ENCODE results near the gene XXYLT1. TPM values are rescaled to one million over a fixed set of nuclear protein-coding genes. Genes with fewer than 3 reads are reported as not detected.

The XXYLT1 gene
- total and polyA plus RNA-seq, 2 of the 8 experiments (the other 6 are each of a cell fraction or from before 2014, with no cell fraction given), result 18.9 to 23.8 TPM

DNA sequence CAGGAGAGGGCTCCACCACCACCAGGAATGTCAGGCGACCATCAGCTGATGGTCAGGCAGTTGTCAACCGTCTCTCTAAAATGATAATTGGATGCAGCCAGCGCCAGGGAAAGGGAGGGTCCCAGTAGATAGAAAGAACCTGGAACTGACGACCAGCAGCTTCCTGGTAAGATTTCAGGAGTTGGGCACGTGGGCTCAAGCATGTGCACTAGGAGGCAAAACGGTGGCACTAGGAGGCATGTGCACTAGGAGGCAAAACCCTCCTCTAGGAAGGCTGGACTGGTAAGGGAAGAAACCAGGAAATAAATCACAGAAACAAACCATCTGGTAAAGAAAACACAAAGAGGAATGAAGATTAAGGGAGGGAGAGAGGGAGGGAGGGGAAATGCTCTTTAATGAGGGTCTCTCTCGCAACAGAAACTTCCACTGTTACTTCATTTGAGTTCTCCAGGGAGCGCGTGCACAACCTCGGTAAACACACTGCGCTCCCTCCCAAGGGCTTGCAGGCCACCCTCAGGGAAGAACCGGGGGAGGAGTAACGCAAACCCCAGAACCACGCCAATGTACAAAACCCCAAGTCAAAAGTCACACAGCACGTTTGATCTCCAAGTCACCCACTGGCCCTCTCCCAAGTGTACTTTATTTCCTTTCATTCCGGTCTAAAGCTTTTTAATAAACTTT lies 116.7 kb downstream of the XXYLT1 start:
- WGBS, 2 experiments (ENCODE audit: extremely low coverage in 1 of 2, insufficient coverage in 1 of 2, insufficient read length in 1 of 2, insufficient replicate concordance in 2 of 2, low coverage in 1 of 2, low lambda C conversion rate in 2 of 2, missing lambda C conversion rate in 1 of 2), result 73% methylated on average over 16 of the region's 16 CpGs; no CpG with 5 or more reads in 1 of the 2 experiments
- Histone ChIP-seq H3K27ac (ENCODE audit: low read depth, low read length) (no peak overlapping the region), H2BK120ac (replicated peaks; ENCODE audit: low read depth, low read length) (no peak overlapping the region), H3K4me2 (ENCODE audit: insufficient read depth in 1 of 2, low read depth in 2 of 2, low read length in 2 of 2) (peak overlapping the region; percentile 24 to 28; a peak in 3 of 4 replicates), H3K4me3 (ENCODE audit: extremely low read depth in 1 of 4, insufficient read depth in 2 of 4, low read depth in 3 of 4, low read length in 4 of 4) (no peak overlapping the region), H3K4me1 (replicated peaks in 1 of 4; ENCODE audit: control insufficient read depth in 3 of 4, insufficient read depth in 4 of 4, low read length in 3 of 4) (peaks cover 18 to 50% (median 32%) of the 10 kb centered on the region in 4 experiments), H3K9me3 (ENCODE audit: insufficient read depth in 2 of 2, low read depth in 1 of 2, low read length in 1 of 2) (no peaks in the 10 kb centered on the region), H3K56ac (replicated peaks; ENCODE audit: insufficient read length, low read depth, low read length) (no peak overlapping the region), H3K27me3 (replicated peaks in 1 of 4; ENCODE audit: control insufficient read depth in 3 of 4, extremely low read depth in 1 of 4, insufficient read depth in 3 of 4, low read length in 3 of 4) (no peaks in the 10 kb centered on the region), H2BK5ac (ENCODE audit: low read depth, low read length) (peak overlapping the region; percentile 36; the same call in 1 of the 2 replicates), H3K4ac (replicated peaks; ENCODE audit: insufficient read length, low read depth, low read length) (no peak overlapping the region), H3K79me2 (ENCODE audit: control insufficient read depth in 1 of 2, insufficient read depth in 2 of 2, low read length in 2 of 2) (peaks cover 0 to 6% of the 10 kb centered on the region in 2 experiments; a peak in 2 of 4 replicates), H3K79me1 (ENCODE audit: low read depth, low read length) (peaks cover 4% of the 10 kb centered on the region; the same call in 1 of the 2 replicates), H3K18ac (ENCODE audit: extremely low read depth, low read length) (peak overlapping the region; percentile 2; the same call in 1 of the 2 replicates), H2AFZ (ENCODE audit: low read length) (no peak overlapping the region), H3K23me2 (ENCODE audit: low read depth, low read length) (peaks cover 4% of the 10 kb centered on the region; the same call in 1 of the 2 replicates), H2BK12ac (ENCODE audit: low read depth, low read length) (peak overlapping the region; percentile 76; the same call in 1 of the 2 replicates), H4K20me1 (replicated peaks in 1 of 2; ENCODE audit: control insufficient read depth in 1 of 2, insufficient read depth in 2 of 2, low read length in 2 of 2) (no peaks in the 10 kb centered on the region), H3K23ac (ENCODE audit: insufficient read length) (no peak overlapping the region), H3K9ac (replicated peaks in 1 of 4; ENCODE audit: extremely low read depth in 1 of 4, low read depth in 3 of 4, low read length in 3 of 4) (no peak overlapping the region), H4K8ac (ENCODE audit: extremely low read depth, insufficient read depth, low read length) (no peak overlapping the region), H4K91ac (replicated peaks; ENCODE audit: insufficient read length, low read length) (peak overlapping the region; percentile 34), H3K14ac (ENCODE audit: insufficient read length) (no peak overlapping the region), H4K5ac (ENCODE audit: insufficient read length, low read depth, low read length) (no peak overlapping the region), H2AK5ac (ENCODE audit: low read depth, low read length) (no peak overlapping the region), H2BK15ac (ENCODE audit: low read length) (peak overlapping the region; percentile 67; the same call in 1 of the 2 replicates), H3K36me3 (ENCODE audit: control insufficient read depth in 2 of 4, insufficient read depth in 4 of 4, low read length in 3 of 4) (no peaks in the 10 kb centered on the region), H2BK20ac (ENCODE audit: low read length) (no peak overlapping the region; the same call in 1 of the 2 replicates)
- FAIRE-seq (no peak), DNase-seq (ENCODE audit: low read depth in 1 of 2, low spot score in 2 of 2) (no peak)
- POLR2A ChIA-PET (ENCODE audit: partially characterized antibody), result interaction anchor here (1.0 to 1.2 kb wide), 3 partner anchors 14 to 467 kb away, joined by 3 to 4 read pairs (median 3); no protein-coding TSS in a partner anchor
- CTCF ChIA-PET (ENCODE audit: partially characterized antibody), result interaction anchor here (0.7 to 1.8 kb wide), 11 partner anchors 21 to 120 kb away, joined by 3 to 5 read pairs (median 3); no protein-coding TSS in a partner anchor
- TF ChIP-seq POLR2AphosphoS5 (IDR thresholded peaks at IDR 0.05; ENCODE audit: low read depth, low read length) (no peak), SUZ12 (IDR thresholded peaks at IDR 0.05; ENCODE audit: low read length) (no peak), CBX5 (IDR thresholded peaks at IDR 0.05; ENCODE audit: low read depth, low read length) (no peak), BCL11A (IDR thresholded peaks at IDR 0.05; ENCODE audit: low read depth in 2 of 2, low read length in 2 of 2) (no peak), NANOG (IDR thresholded peaks at IDR 0.05; ENCODE audit: insufficient read depth, low read depth, low read length, poor library complexity, severe bottlenecking) (no peak), SIX5 (IDR thresholded peaks at IDR 0.05; ENCODE audit: low read depth, low read length) (no peak)
- TF ChIP-seq, protein P1, sequence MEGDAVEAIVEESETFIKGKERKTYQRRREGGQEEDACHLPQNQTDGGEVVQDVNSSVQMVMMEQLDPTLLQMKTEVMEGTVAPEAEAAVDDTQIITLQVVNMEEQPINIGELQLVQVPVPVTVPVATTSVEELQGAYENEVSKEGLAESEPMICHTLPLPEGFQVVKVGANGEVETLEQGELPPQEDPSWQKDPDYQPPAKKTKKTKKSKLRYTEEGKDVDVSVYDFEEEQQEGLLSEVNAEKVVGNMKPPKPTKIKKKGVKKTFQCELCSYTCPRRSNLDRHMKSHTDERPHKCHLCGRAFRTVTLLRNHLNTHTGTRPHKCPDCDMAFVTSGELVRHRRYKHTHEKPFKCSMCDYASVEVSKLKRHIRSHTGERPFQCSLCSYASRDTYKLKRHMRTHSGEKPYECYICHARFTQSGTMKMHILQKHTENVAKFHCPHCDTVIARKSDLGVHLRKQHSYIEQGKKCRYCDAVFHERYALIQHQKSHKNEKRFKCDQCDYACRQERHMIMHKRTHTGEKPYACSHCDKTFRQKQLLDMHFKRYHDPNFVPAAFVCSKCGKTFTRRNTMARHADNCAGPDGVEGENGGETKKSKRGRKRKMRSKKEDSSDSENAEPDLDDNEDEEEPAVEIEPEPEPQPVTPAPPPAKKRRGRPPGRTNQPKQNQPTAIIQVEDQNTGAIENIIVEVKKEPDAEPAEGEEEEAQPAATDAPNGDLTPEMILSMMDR (IDR thresholded peaks at IDR 0.05; ENCODE audit: control extremely low read depth in 1 of 3, insufficient read depth in 1 of 3, low read depth in 1 of 3, low read length in 3 of 3), result no peak
- TF ChIP-seq, protein P2, sequence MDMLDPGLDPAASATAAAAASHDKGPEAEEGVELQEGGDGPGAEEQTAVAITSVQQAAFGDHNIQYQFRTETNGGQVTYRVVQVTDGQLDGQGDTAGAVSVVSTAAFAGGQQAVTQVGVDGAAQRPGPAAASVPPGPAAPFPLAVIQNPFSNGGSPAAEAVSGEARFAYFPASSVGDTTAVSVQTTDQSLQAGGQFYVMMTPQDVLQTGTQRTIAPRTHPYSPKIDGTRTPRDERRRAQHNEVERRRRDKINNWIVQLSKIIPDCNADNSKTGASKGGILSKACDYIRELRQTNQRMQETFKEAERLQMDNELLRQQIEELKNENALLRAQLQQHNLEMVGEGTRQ (IDR thresholded peaks at IDR 0.05; ENCODE audit: low read length), result no peak
